CD8-positive, alpha-beta memory T cell (primary cell): ENCODE measurements around the gene TBC1D3B. TPM values are rescaled to one million over a fixed set of nuclear protein-coding genes. Genes with fewer than 3 reads are reported as not detected.

ENCODE experiments used
- CTCF ChIA-PET: fragments of 350-600 bp; sonication (Branson Sonifier 250); formaldehyde crosslinking; loops from one replicate; lab custom pipeline; 2021; ENCODE audit warnings: antibody characterized with exemption; lab: Charles Lee
- POLR2A ChIA-PET: fragments of 350-600 bp; sonication (Branson Sonifier 250); formaldehyde crosslinking; loops from one replicate; lab custom pipeline; 2021; ENCODE audit warnings: antibody characterized with exemption; lab: Charles Lee
- DNase-seq, 5 donors: peaks; one replicate each; pipeline versions ENCODE4 v3.0.0 to v3.0.0-alpha.2; 2020 to 2022; ENCODE audit warnings: mixed read lengths in 1 of 5
- H3K27ac ChIP-seq: one replicate; pipeline ENCODE4 v1.7.0; 2013; ENCODE audit warnings: low read depth, mild to moderate bottlenecking, low read length, moderate library complexity
- H3K27me3 ChIP-seq: 2 replicates; pipeline ENCODE4 v1.7.0; 2013; ENCODE audit warnings: low read length, mild to moderate bottlenecking; ENCODE audit not compliant: insufficient read depth, poor library complexity, severe bottlenecking
- H3K36me3 ChIP-seq: 2 replicates; pipeline ENCODE4 v1.7.0; 2013; ENCODE audit warnings: mild to moderate bottlenecking, low read length, moderate library complexity; ENCODE audit not compliant: insufficient read depth
- H3K4me1 ChIP-seq: 2 replicates; pipeline ENCODE4 v1.7.0; 2013; ENCODE audit warnings: mild to moderate bottlenecking, low read length, moderate library complexity; ENCODE audit not compliant: insufficient read depth
- H3K4me3 ChIP-seq: 2 replicates; pipeline ENCODE4 v1.7.0; 2013; ENCODE audit warnings: mild to moderate bottlenecking, low read length
- H3K9me3 ChIP-seq: 2 replicates; pipeline ENCODE4 v1.7.0; 2013; ENCODE audit warnings: mild to moderate bottlenecking, low read length
- H3K27ac Mint-ChIP-seq, 8 donors: one replicate each; pipeline ENCODE4 v1.8.0; 2020 to 2021; ENCODE audit warnings: mixed read lengths in 8 of 8, mild to moderate bottlenecking in 6 of 8, inconsistent platforms in 3 of 8, moderate library complexity in 3 of 8
- H3K27me3 Mint-ChIP-seq, 2 donors: one replicate each; pipeline ENCODE4 v1.8.0; 2020 to 2021; ENCODE audit warnings: mixed read lengths in 2 of 2, mild to moderate bottlenecking in 1 of 2, moderate library complexity in 1 of 2
- H3K36me3 Mint-ChIP-seq, 3 donors: one replicate each; pipeline ENCODE4 v1.8.0; 2020 to 2021; ENCODE audit warnings: mixed read lengths in 3 of 3, inconsistent platforms in 1 of 3, mild to moderate bottlenecking in 1 of 3
- H3K4me1 Mint-ChIP-seq, 3 donors: one replicate each; pipeline ENCODE4 v1.8.0; 2020 to 2021; ENCODE audit warnings: mixed read lengths in 3 of 3, inconsistent platforms in 1 of 3, mild to moderate bottlenecking in 1 of 3
- H3K4me3 Mint-ChIP-seq, 7 donors: one replicate each; pipeline ENCODE4 v1.8.0; 2020 to 2021; ENCODE audit warnings: mixed read lengths in 7 of 7, mild to moderate bottlenecking in 6 of 7, moderate library complexity in 4 of 7, inconsistent platforms in 2 of 7
- H3K9me3 Mint-ChIP-seq, 5 donors: one replicate each; pipeline ENCODE4 v1.8.0; 2020 to 2022; ENCODE audit warnings: mixed read lengths in 5 of 5, mild to moderate bottlenecking in 3 of 5, moderate library complexity in 2 of 5, inconsistent platforms in 1 of 5
- polyA plus RNA-seq: library from polyadenylated mRNA; unstranded; fragments of 300-500 nt; fragmentation: Illumina TruSeq; gene quantifications from one replicate; pipeline ENCODE4 v1.2.3, GENCODE V29; 2021
- total RNA-seq, 2 experiments: library from RNA; stranded (reverse); gene quantifications; one replicate each; pipeline ENCODE4 v1.2.3, GENCODE V29; 2021

The TBC1D3B gene
- total and polyA plus RNA-seq, 3 experiments from 2014 or later: 0.49 to 4.4 (median 3.3) TPM

DNA sequence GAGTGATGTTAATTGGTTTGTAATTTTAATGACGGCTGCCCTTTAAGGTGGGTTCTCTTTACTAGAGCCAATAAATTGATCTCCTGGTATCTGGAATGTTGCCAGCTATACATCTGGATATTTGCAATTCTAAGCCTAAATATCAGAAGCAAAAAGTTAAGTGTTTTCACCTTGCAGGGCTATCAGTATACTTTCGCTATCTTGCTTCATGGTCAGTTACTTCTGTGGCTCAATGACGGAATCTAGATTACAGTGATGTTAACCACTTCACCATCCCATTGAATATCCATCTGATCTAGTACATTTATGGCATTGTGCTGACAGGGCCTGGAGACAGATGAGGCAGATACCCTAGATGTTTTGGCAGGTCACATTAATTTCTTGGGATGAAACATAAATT is 44.5 kb downstream of the TBC1D3B start:
- H3K27ac Mint-ChIP-seq: no peak overlapping the region
- H3K36me3 Mint-ChIP-seq: peaks cover 1 to 4% (median 4%) of the 10 kb centered on the region in 3 donors
- Histone ChIP-seq H3K4me3 (no peak overlapping the region), H3K36me3 (no peaks in the 10 kb centered on the region), H3K27me3 (no peaks in the 10 kb centered on the region), H3K9me3 (no peaks in the 10 kb centered on the region), H3K27ac (no peak overlapping the region), H3K4me1 (peaks cover 9% of the 10 kb centered on the region)
- ChIA-PET POLR2A (no interaction called here), CTCF (interaction anchor here (1.0 to 3.6 kb wide), 3 partner anchors 17 to 156 kb away, joined by 3 to 12 read pairs (median 3); no protein-coding TSS in a partner anchor)
- H3K27me3 Mint-ChIP-seq: peaks cover 0 to 7% of the 10 kb centered on the region in 2 donors
- H3K4me3 Mint-ChIP-seq: no peak overlapping the region
- DNase-seq: no peak
- H3K9me3 Mint-ChIP-seq: peaks cover 0 to 3% (median 0%) of the 10 kb centered on the region in 5 donors
- peaks cover 13 to 27% (median 24%) of the 10 kb centered on the region in 3 donors for H3K4me1 Mint-ChIP-seq

DNA sequence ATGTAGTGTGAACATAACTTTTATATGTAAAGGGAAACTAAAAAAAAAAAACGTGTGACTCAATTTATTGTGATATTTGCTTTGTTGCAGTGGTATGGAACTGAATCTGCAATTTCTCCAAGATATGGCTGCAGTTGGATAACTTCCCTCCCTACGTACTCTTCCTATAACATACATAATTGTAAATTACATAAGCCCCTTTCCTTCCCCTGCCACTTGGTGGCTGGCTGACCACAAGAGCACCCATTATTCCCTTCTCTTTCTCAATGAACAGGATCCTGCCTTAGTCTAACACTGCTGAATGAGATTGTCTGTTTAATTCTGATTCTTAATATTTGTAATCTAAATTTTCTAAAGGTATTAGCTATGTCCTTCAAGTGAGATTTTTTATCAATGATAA is 45.0 kb downstream of the TBC1D3B start:
- Mint-ChIP-seq H3K27ac (peak overlapping the region in 2 of 8 donors; percentile 39 to 61), H3K4me1 (peaks cover 17 to 32% (median 29%) of the 10 kb centered on the region in 3 donors), H3K36me3 (peaks cover 3 to 8% (median 4%) of the 10 kb centered on the region in 3 donors), H3K9me3 (peaks cover 0 to 7% (median 3%) of the 10 kb centered on the region in 5 donors), H3K4me3 (no peak overlapping the region), H3K27me3 (peaks cover 0 to 7% of the 10 kb centered on the region in 2 donors)
- CTCF ChIA-PET: interaction anchor here (1.0 to 3.6 kb wide), 2 partner anchors 17 to 59 kb away, joined by 3 to 12 read pairs; no protein-coding TSS in a partner anchor
- POLR2A ChIA-PET: no interaction called here
- Histone ChIP-seq H3K27ac (no peak overlapping the region), H3K36me3 (no peaks in the 10 kb centered on the region), H3K9me3 (no peaks in the 10 kb centered on the region), H3K27me3 (no peaks in the 10 kb centered on the region), H3K4me1 (peaks cover 14% of the 10 kb centered on the region), H3K4me3 (no peak overlapping the region)
- no peak for DNase-seq

DNA sequence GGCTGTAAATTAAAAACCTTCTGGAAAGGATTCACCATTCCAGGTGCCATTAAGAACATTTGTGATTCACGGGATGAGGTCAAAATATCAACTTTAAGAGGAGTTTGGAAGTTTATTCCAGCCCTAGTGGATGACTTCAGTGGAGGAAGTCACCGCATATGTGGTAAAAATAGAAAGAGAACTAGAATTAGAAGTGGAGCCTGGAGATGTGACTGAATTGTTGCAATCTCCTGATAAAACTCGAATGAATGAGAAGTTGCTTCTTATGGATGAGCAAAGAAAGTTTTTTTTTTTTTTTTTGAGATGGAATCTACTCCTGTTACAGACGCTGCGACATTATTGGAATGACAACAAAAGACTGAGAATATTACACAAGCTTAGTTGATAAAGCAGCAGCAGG is 46.1 kb downstream of the TBC1D3B start:
- H3K4me1 Mint-ChIP-seq: peaks cover 18 to 38% (median 31%) of the 10 kb centered on the region in 3 donors
- DNase-seq: no peak
- no peak overlapping the region for H3K27ac ChIP-seq
- H3K4me3 Mint-ChIP-seq: no peak overlapping the region
- peaks cover 1 to 18% (median 3%) of the 10 kb centered on the region in 3 donors for H3K36me3 Mint-ChIP-seq
- H3K36me3 ChIP-seq: no peaks in the 10 kb centered on the region
- ChIA-PET CTCF (interaction anchor here (1.1 kb wide), 1 partner anchor 12 kb away, joined by 3 read pairs; no protein-coding TSS in a partner anchor), POLR2A (no interaction called here)
- H3K9me3 Mint-ChIP-seq: peaks cover 0 to 16% (median 13%) of the 10 kb centered on the region in 5 donors
- peaks cover 5% of the 10 kb centered on the region for H3K9me3 ChIP-seq
- H3K4me1 ChIP-seq: peaks cover 15% of the 10 kb centered on the region
- peak overlapping the region in 1 of 8 donors; percentile 2 for H3K27ac Mint-ChIP-seq
- no peak overlapping the region for H3K4me3 ChIP-seq
- H3K27me3 Mint-ChIP-seq: peaks cover 0 to 2% of the 10 kb centered on the region in 2 donors
- no peaks in the 10 kb centered on the region for H3K27me3 ChIP-seq

DNA sequence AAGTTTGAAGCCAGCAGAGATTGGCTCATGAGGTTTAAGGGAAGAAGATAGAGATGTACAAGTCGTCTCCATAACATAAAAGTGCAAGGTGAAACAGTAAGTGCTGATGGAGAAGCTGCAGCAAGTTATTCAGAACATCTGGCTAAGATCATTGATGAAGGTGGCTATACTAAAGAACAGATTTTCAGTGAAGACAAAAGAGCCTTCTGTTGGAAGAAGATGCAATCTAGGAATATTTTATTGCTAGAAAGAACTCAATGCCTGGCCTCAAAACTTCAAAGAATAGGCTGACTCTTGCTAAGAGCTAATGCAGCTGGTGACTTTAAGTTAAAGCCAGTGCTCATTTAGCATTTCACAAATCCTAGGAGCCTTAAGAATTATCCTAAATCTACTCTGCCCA is 46.8 kb downstream of the TBC1D3B start:
- no peak overlapping the region for H3K4me3 ChIP-seq
- peaks cover 8% of the 10 kb centered on the region for H3K9me3 ChIP-seq
- no peak overlapping the region for H3K4me3 Mint-ChIP-seq
- H3K36me3 Mint-ChIP-seq: peaks cover 1 to 16% (median 1%) of the 10 kb centered on the region in 3 donors
- POLR2A ChIA-PET: no interaction called here
- H3K27me3 Mint-ChIP-seq: peaks cover 0 to 1% of the 10 kb centered on the region in 2 donors
- no peak overlapping the region for H3K27ac ChIP-seq
- CTCF ChIA-PET: no interaction called here
- H3K4me1 Mint-ChIP-seq: peaks cover 18 to 38% (median 31%) of the 10 kb centered on the region in 3 donors
- H3K9me3 Mint-ChIP-seq: peaks cover 0 to 19% (median 14%) of the 10 kb centered on the region in 5 donors
- no peak overlapping the region for H3K27ac Mint-ChIP-seq
- H3K4me1 ChIP-seq: peaks cover 15% of the 10 kb centered on the region
- DNase-seq: no peak
- H3K36me3 ChIP-seq: no peaks in the 10 kb centered on the region
- no peaks in the 10 kb centered on the region for H3K27me3 ChIP-seq

DNA sequence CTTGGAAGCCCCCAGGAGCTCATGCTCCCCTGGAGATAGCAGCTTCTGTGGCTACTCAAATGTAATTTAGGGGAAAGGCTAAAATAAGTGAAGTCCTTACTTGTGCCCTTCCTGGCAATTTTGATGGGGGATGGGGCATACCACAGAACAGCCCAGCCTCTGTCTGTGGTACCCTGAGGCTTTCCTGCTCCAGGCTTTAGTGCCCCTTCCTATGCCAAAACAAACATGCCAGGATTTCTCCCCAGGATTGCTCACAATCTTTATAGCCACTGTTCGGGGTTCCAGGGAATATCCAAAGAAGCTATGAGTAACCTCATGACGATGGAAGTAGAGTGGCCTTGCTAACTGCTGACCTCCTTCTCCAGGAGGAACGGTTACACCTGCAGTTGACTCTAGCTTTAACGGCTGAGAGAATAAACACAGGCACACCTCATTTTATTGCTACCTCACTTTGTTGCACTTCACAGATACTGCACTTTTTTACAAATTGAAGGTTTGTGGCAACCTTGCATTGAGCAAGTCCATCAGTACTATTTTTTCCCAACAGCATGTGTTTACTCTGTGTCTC is 47.9 kb downstream of the TBC1D3B start:
- peaks cover 15% of the 10 kb centered on the region for H3K4me1 ChIP-seq
- no peak overlapping the region for H3K4me3 ChIP-seq
- peaks cover 0 to 19% (median 14%) of the 10 kb centered on the region in 5 donors for H3K9me3 Mint-ChIP-seq
- CTCF ChIA-PET: interaction anchor here (0.7 to 1.6 kb wide), 4 partner anchors 9 to 153 kb away, joined by 3 to 6 read pairs (median 4); no protein-coding TSS in a partner anchor
- peak overlapping the region in 2 of 8 donors; percentile 80 to 92 for H3K27ac Mint-ChIP-seq
- no peak overlapping the region for H3K27ac ChIP-seq
- H3K36me3 ChIP-seq: no peaks in the 10 kb centered on the region
- H3K27me3 ChIP-seq: no peaks in the 10 kb centered on the region
- H3K9me3 ChIP-seq: peaks cover 8% of the 10 kb centered on the region
- POLR2A ChIA-PET: no interaction called here
- no peak for DNase-seq
- peaks cover 1 to 16% (median 1%) of the 10 kb centered on the region in 3 donors for H3K36me3 Mint-ChIP-seq
- no peaks in the 10 kb centered on the region for H3K27me3 Mint-ChIP-seq
- no peak overlapping the region for H3K4me3 Mint-ChIP-seq
- H3K4me1 Mint-ChIP-seq: peaks cover 18 to 38% (median 31%) of the 10 kb centered on the region in 3 donors

DNA sequence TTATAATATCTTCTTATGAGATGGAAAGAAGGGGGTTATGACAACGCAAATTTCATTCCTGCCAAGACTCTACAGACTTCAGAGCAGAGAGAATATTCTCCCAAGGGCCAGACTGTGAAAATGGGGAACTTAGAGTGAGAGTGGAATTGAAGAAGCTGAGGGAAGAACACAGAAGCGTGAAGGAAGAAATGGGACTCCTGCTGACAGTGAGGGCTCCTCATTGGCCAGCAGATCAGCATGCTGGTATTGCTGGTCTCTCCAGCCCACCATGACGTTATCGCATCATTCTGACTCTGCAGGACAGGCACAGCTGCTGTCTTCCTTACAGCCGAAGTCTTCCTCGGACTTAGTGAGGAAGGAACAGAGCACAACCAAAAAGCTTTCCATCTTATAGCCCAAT is 48.5 kb downstream of the TBC1D3B start:
- no peak for DNase-seq
- Histone ChIP-seq H3K4me1 (peaks cover 15% of the 10 kb centered on the region), H3K36me3 (no peaks in the 10 kb centered on the region), H3K27me3 (no peaks in the 10 kb centered on the region), H3K27ac (no peak overlapping the region), H3K4me3 (no peak overlapping the region), H3K9me3 (peaks cover 8% of the 10 kb centered on the region)
- H3K27ac Mint-ChIP-seq: peak overlapping the region in 5 of 8 donors; percentile 32 to 96 (median 80)
- H3K4me1 Mint-ChIP-seq: peaks cover 18 to 38% (median 31%) of the 10 kb centered on the region in 3 donors
- ChIA-PET POLR2A (no interaction called here), CTCF (interaction anchor here (0.7 to 1.6 kb wide), 3 partner anchors 19 to 152 kb away, joined by 3 to 6 read pairs (median 4); no protein-coding TSS in a partner anchor)
- peaks cover 1 to 16% (median 1%) of the 10 kb centered on the region in 3 donors for H3K36me3 Mint-ChIP-seq
- H3K4me3 Mint-ChIP-seq: peak overlapping the region in 1 of 7 donors; percentile 57
- peaks cover 0 to 19% (median 14%) of the 10 kb centered on the region in 5 donors for H3K9me3 Mint-ChIP-seq
- no peaks in the 10 kb centered on the region for H3K27me3 Mint-ChIP-seq

DNA sequence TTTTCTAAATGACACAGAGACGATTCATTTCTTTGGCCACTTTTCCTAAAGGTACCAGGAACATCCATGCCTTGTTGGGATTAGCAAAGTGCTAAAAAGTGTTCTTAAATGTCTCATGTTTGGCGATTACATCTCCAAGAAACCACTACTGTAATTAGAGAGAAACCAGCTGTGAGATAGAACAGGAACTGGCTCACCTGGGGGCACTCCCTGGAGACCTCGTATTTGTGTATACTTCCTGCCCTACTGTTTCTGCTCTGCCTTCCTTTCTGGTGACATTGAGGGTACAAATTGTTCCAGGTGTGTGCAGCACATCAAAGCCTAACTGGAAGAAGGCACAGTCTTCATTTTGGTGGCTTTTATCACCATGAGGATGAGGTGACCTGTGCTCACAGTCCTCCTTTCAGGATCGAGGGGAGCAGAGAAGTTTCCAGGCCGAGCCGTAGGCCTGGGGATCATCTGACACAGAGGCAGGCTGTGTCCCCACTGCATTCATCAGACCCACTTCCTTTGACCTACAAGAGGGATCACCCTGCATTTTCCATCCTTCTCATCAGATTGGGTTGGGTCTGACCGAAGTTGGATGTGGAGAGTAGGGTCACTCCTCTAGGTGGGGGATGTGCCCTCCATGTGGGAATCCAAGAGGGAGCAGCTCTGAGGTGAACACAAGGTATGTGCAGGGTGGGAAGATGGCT is 49.1 kb downstream of the TBC1D3B start:
- H3K4me3 Mint-ChIP-seq: peak overlapping the region in 5 of 7 donors; percentile 18 to 57 (median 44)
- Histone ChIP-seq H3K27me3 (no peaks in the 10 kb centered on the region), H3K9me3 (peaks cover 8% of the 10 kb centered on the region), H3K4me1 (peaks cover 15% of the 10 kb centered on the region), H3K27ac (no peak overlapping the region), H3K36me3 (no peaks in the 10 kb centered on the region), H3K4me3 (no peak overlapping the region)
- H3K27ac Mint-ChIP-seq: peak overlapping the region; percentile 32 to 96 (median 76)
- peaks cover 1 to 16% (median 1%) of the 10 kb centered on the region in 3 donors for H3K36me3 Mint-ChIP-seq
- H3K4me1 Mint-ChIP-seq: peaks cover 18 to 38% (median 31%) of the 10 kb centered on the region in 3 donors
- POLR2A ChIA-PET: no interaction called here
- CTCF ChIA-PET: interaction anchor here (1.6 kb wide), 2 partner anchors 20 to 22 kb away, joined by 3 to 6 read pairs; no protein-coding TSS in a partner anchor
- H3K9me3 Mint-ChIP-seq: peaks cover 0 to 19% (median 14%) of the 10 kb centered on the region in 5 donors
- DNase-seq: no peak
- no peaks in the 10 kb centered on the region for H3K27me3 Mint-ChIP-seq
